Measurements from ENCODE around the gene CYP2B6. TPM values are rescaled to one million over a fixed set of nuclear protein-coding genes. Genes with fewer than 3 reads are reported as not detected.

CYP2B6 gene
- polyA plus RNA-seq, 1 donor from 2014 or later = not detected

GRCh38 chr19:40947573-40947972 is 43.5 kb upstream of the CYP2B6 start:
- no peaks in the 10 kb centered on the region for H3K27me3 ChIP-seq (ENCODE audit: insufficient read depth, low read depth, low read length)
- TF ChIP-seq MXI1 (conservative IDR thresholded peaks at IDR 0.05; ENCODE audit: poor library complexity, severe bottlenecking) (no peak), POLR2AphosphoS5 (IDR thresholded peaks at IDR 0.05) (no peak), EP300 (conservative IDR thresholded peaks at IDR 0.05; ENCODE audit: poor library complexity, severe bottlenecking) (no peak), SMC3 (conservative IDR thresholded peaks at IDR 0.05; ENCODE audit: poor library complexity) (no peak), CTCF (IDR thresholded peaks at IDR 0.05; ENCODE audit: poor library complexity, severe bottlenecking) (no peak), EZH2 (IDR thresholded peaks at IDR 0.05; ENCODE audit: borderline replicate concordance, insufficient read depth, low read length, poor library complexity, severe bottlenecking) (no peak), REST (IDR thresholded peaks at IDR 0.05; ENCODE audit: borderline replicate concordance) (no peak), RAD21 (conservative IDR thresholded peaks at IDR 0.05) (no peak), TAF1 (IDR thresholded peaks at IDR 0.05; ENCODE audit: low read depth) (no peak)
- H3K9me2 ChIP-seq (ENCODE audit: insufficient read depth, low read length) = no peaks in the 10 kb centered on the region
- H3K4me2 ChIP-seq (ENCODE audit: low read length) = no peak overlapping the region
- H3K9ac ChIP-seq (ENCODE audit: low read length) = no peak overlapping the region
- no peak overlapping the region for H3K27ac ChIP-seq (ENCODE audit: low read length)
- no peak overlapping the region for H2AFZ ChIP-seq (ENCODE audit: low read depth, low read length)
- H4K20me1 ChIP-seq (ENCODE audit: insufficient read depth) = no peaks in the 10 kb centered on the region
- H3K36me3 ChIP-seq (ENCODE audit: insufficient read depth, low read length) = no peaks in the 10 kb centered on the region
- H3K9me3 ChIP-seq (ENCODE audit: low read length) = no peaks in the 10 kb centered on the region
- no peaks in the 10 kb centered on the region for H3K79me2 ChIP-seq (replicated peaks; ENCODE audit: insufficient read depth, low read length)
- no peaks in the 10 kb centered on the region for H3F3A ChIP-seq (ENCODE audit: insufficient read depth, low read length, poor library complexity, severe bottlenecking)
- no peak overlapping the region for H3K4me3 ChIP-seq (ENCODE audit: low read length)

- Histone ChIP-seq H2AFZ (ENCODE audit: low read depth, low read length) (no peak overlapping the region), H3K9ac (ENCODE audit: low read length) (no peak overlapping the region), H3K9me2 (ENCODE audit: insufficient read depth, low read length) (no peaks in the 10 kb centered on the region), H3K27ac (ENCODE audit: low read length) (no peak overlapping the region), H3K27me3 (ENCODE audit: insufficient read depth, low read depth, low read length) (no peaks in the 10 kb centered on the region), H3K36me3 (ENCODE audit: insufficient read depth, low read length) (no peaks in the 10 kb centered on the region), H4K20me1 (ENCODE audit: insufficient read depth) (no peaks in the 10 kb centered on the region), H3K9me3 (ENCODE audit: low read length) (no peaks in the 10 kb centered on the region), H3K4me2 (ENCODE audit: low read length) (no peak overlapping the region), H3K4me3 (ENCODE audit: low read length) (no peak overlapping the region), H3F3A (ENCODE audit: insufficient read depth, low read length, poor library complexity, severe bottlenecking) (no peaks in the 10 kb centered on the region), H3K79me2 (replicated peaks; ENCODE audit: insufficient read depth, low read length) (no peaks in the 10 kb centered on the region)
- TF ChIP-seq SMC3 (conservative IDR thresholded peaks at IDR 0.05; ENCODE audit: poor library complexity) = no peak
These were observed 42.3 kb upstream of the CYP2B6 start for GRCh38 chr19:40948580-40949299.
